Adrenal gland (tissue), 12 donors: ENCODE results near the gene GDAP2. TPM values are rescaled to one million over a fixed set of nuclear protein-coding genes. Genes with fewer than 3 reads are reported as not detected.

Experiments used
- DNase-seq, 7 donors: peaks; one replicate each; pipeline ENCODE4 v3.0.0-alpha.2; 2019 to 2020
- H3K27ac ChIP-seq, 5 donors: fragments of 200-600 bp; sonication (generic) in 4 of 5; 1 replicate in 3 of 5; 2 replicates in 2 of 5; pipeline versions ENCODE4 v1.5.1 to v1.8.0; 2016 to 2020; ENCODE audit warnings: mild to moderate bottlenecking in 1 of 5
- H3K27me3 ChIP-seq: fragments of 200-600 bp; 2 replicates; pipeline ENCODE4 v1.8.0; 2021
- H3K36me3 ChIP-seq, 2 donors: fragments of 200-600 bp; replicated peaks in 1 of 2; 1 replicate in 1 of 2; 2 replicates in 1 of 2; pipeline versions ENCODE4 v1.5.1 to v1.8.0; 2018 to 2022
- H3K4me1 ChIP-seq, 2 donors: fragments of 200-600 bp; replicated peaks in 1 of 2; 1 replicate in 1 of 2; 2 replicates in 1 of 2; pipeline versions ENCODE4 v1.5.1 to v1.8.0; 2018 to 2021
- H3K4me3 ChIP-seq, 4 donors: fragments of 200-600 bp; sonication (generic) in 3 of 4; one replicate each; pipeline ENCODE4 v1.5.1; 2016 to 2018
- H3K9me3 ChIP-seq, 3 donors: fragments of 200-600 bp; sonication (generic) in 1 of 3; replicated peaks in 1 of 3; 1 replicate in 2 of 3; 2 replicates in 1 of 3; pipeline versions ENCODE4 v1.5.1 to v1.8.0; 2016 to 2021
- POLR2A ChIP-seq, 2 donors: fragments of 450-650 bp; IDR thresholded peaks; one replicate each; pipeline ENCODE4 v1.6.1; 2017; ENCODE audit warnings: antibody characterized with exemption in 2 of 2, mild to moderate bottlenecking in 2 of 2, moderate library complexity in 1 of 2
- WGBS, 4 donors: extraction: QIAGEN DNeasy Blood & Tissue Kit in 2 of 4; methylation state at CpG; one replicate each; pipeline versions ENCODE4 v1.1.5 to v1.1.7; 2013 to 2017; 5-methylcytosine and 5-hydroxymethylcytosine counted together
- intact Hi-C, 2 donors: fragments of 100-400 bp; cut with DNase I; formaldehyde crosslinking; loops; one replicate each; pipeline versions ENCODE4 v1.14.1 to v1.15.0; 2022 to 2023
- polyA plus RNA-seq, 3 donors: library from polyadenylated mRNA; stranded (reverse); fragments of 200-250 nt in 2 of 3; fragments of 350-450 nt in 1 of 3; fragmentation: Illumina TruSeq in 1 of 3; extraction: RNeasy Lipid Tissue Mini Kit (QIAGEN cat#74804) in 1 of 3; gene quantifications; one replicate each; pipeline ENCODE4 v1.2.3, GENCODE V29; 2013 to 2014
- total RNA-seq, 9 donors: library from RNA; depleted of rRNA in 4 of 9; stranded (reverse); fragments of >200 nt in 4 of 9; fragments of 120-200 nt in 1 of 9; fragmentation: NEBNext Ultra II Directional in 1 of 9; extraction: Animal tissue kit (Norgen Biotek cat#: 25700) in 1 of 9; gene quantifications; one replicate each; pipeline versions ENCODE4 v1.1.0 to v1.2.4, GENCODE V29; 2013 to 2023
- TF ChIP-seq, protein P1 (sequence below), 6 experiments: fragments of 450-650 bp in 4 of 6; fragments of 200-600 bp in 2 of 6; sonication (generic) in 1 of 6; IDR thresholded peaks; 1 replicate in 5 of 6; 2 replicates in 1 of 6; pipeline versions ENCODE4 v1.5.1 to v1.8.0; 2016 to 2021; ENCODE audit warnings: antibody characterized with exemption in 6 of 6, mild to moderate bottlenecking in 2 of 6, moderate library complexity in 1 of 6
- donor health status: healthy with polysubstance abuse.
- donor health status: Bipolar disorder and iron deficiency.
- donor health status: DM: yes; HTN: yes; CAD: no.
- donor health status: DM: no; HTN: no; CAD: no.
- donor health status: DM: no; HTN: no; CAD: no.
- donor health status: DM: yes; HTN: yes; CAD: no.

Gene GDAP2
- total and polyA plus RNA-seq, 12 donors, result 2.2 to 34.2 (median 22.4) TPM

DNA sequence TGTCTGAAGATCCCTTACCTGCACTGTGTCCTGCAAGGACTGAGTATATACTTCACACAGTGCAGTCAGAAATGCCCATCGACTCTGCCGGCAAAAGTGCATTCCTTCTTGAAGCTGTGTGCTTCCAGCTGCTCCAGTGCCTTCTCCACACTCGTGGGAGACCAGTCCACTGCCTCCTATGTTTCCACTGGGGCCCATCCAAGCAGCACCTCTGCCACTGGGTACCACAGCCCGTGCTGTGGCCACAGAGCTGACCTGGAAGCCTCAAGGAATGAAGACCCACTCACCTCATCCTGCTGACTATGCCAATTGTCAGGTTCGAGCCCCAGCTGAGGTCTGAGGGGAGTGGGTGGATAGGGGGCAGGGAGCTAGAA, 108.1 kb downstream of the GDAP2 start:
- 79 to 86% (median 83%) methylated on average over 5 of the region's 5 CpGs for WGBS, 4 donors
- Histone ChIP-seq H3K4me1 (no peaks in the 10 kb centered on the region), H3K27me3 (no peaks in the 10 kb centered on the region), H3K36me3 (no peaks in the 10 kb centered on the region), H3K4me3 (no peak overlapping the region), H3K27ac (no peak overlapping the region), H3K9me3 (no peaks in the 10 kb centered on the region)
- DNase-seq, result no peak
- TF ChIP-seq, protein P1, sequence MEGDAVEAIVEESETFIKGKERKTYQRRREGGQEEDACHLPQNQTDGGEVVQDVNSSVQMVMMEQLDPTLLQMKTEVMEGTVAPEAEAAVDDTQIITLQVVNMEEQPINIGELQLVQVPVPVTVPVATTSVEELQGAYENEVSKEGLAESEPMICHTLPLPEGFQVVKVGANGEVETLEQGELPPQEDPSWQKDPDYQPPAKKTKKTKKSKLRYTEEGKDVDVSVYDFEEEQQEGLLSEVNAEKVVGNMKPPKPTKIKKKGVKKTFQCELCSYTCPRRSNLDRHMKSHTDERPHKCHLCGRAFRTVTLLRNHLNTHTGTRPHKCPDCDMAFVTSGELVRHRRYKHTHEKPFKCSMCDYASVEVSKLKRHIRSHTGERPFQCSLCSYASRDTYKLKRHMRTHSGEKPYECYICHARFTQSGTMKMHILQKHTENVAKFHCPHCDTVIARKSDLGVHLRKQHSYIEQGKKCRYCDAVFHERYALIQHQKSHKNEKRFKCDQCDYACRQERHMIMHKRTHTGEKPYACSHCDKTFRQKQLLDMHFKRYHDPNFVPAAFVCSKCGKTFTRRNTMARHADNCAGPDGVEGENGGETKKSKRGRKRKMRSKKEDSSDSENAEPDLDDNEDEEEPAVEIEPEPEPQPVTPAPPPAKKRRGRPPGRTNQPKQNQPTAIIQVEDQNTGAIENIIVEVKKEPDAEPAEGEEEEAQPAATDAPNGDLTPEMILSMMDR (IDR thresholded peaks at IDR 0.05), result no peak
- no peak for TF ChIP-seq POLR2A (IDR thresholded peaks at IDR 0.05)
- intact Hi-C loops, result no loop called here

DNA sequence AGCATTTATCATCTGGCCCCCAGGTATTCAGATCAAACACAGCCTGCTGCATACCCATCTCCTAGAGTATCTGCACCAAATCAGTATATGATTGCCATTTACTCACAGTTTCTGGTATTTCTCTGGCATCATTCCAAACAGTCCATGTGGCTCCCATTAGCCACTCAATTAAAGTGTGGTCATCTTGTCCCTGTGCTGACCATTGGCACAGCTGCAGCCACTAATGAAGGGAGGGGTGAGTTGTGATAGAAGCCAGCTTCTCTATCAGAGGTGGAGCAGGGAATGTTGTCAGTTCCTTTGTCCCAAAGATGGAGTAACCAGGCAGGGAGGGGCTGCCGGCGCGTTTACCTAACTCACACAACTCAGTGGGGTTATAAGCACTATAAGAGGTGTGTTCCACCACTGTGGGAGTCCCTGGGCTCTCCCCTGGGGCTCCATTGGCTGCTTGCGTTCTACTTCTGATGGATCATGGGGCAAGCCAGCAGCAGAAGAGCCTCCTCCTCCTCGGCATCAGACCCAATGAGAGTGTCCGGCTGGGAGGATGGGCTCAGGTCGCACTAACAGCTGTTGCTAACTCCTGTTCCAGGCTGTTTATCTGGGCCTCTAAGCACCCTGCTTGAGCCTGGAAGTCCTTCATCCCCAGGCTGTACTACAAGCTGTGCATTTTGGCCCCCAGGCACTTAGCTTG, 108.6 kb downstream of the GDAP2 start:
- Histone ChIP-seq H3K9me3 (no peaks in the 10 kb centered on the region), H3K27me3 (no peaks in the 10 kb centered on the region), H3K4me3 (no peak overlapping the region), H3K36me3 (no peaks in the 10 kb centered on the region), H3K27ac (no peak overlapping the region), H3K4me1 (no peaks in the 10 kb centered on the region)
- WGBS, 4 donors, result 73 to 94% (median 82%) methylated on average over 4 to 7 of the region's 7 CpGs
- DNase-seq, result no peak
- intact Hi-C loops, result no loop called here
- TF ChIP-seq POLR2A (IDR thresholded peaks at IDR 0.05), result no peak
- TF ChIP-seq, protein P1 (IDR thresholded peaks at IDR 0.05), result no peak

DNA sequence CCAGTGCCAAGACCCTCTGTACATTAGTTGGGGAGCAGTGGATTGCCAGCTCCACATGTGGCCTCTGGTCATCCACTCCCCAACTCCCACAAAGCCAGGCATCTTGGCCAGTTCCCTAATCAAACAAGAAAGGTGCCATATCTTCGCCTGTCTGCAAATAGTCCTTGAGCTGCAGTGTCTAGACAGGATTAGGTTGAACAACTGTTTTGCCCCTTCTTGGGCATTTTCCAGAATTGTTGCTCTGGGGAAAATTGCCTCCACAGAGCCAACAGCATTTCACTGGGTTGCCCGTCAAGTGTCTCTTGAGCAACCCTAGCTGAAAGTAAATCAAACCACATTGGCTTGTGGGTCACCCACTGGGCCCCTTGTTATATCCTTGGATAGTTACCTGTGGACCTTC, 109.3 kb downstream of the GDAP2 start:
- intact Hi-C loops, result no loop called here
- Histone ChIP-seq H3K27ac (no peak overlapping the region), H3K36me3 (no peaks in the 10 kb centered on the region), H3K27me3 (no peaks in the 10 kb centered on the region), H3K4me3 (no peak overlapping the region), H3K4me1 (no peaks in the 10 kb centered on the region), H3K9me3 (no peaks in the 10 kb centered on the region)
- WGBS, 4 donors, result 75 to 98% (median 92%) methylated on average over 2 of the region's 2 CpGs
- no peak for DNase-seq
- TF ChIP-seq POLR2A (IDR thresholded peaks at IDR 0.05), result no peak
- TF ChIP-seq, protein P1 (IDR thresholded peaks at IDR 0.05), result no peak

DNA sequence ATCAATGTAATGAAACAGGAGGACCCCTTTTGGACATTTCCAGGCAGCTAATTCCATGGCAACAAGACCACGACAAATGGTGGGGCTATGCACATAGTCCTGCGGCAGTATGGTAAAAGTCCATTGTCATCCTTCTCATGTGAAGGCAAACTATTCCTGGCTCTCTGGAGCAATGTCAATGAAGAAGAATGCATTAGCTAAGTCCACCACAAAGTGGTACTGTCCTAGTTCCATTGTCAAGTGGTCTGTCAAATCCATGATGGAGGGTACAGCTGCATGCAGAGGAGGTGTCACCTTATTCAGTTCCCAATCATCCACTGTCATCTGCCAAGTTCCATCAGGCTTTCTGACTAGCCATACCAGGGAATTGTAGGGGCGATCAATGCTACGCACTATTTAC, 110.1 kb downstream of the GDAP2 start:
- Histone ChIP-seq H3K36me3 (no peaks in the 10 kb centered on the region), H3K4me1 (no peaks in the 10 kb centered on the region), H3K27ac (no peak overlapping the region), H3K4me3 (no peak overlapping the region), H3K27me3 (no peaks in the 10 kb centered on the region), H3K9me3 (no peaks in the 10 kb centered on the region)
- no peak for DNase-seq
- intact Hi-C loops, result no loop called here
- WGBS, 4 donors, result 45 to 91% (median 66%) methylated on average over 4 of the region's 4 CpGs
- no peak for TF ChIP-seq POLR2A (IDR thresholded peaks at IDR 0.05)
- TF ChIP-seq, protein P1 (IDR thresholded peaks at IDR 0.05), result no peak
